Measurements from ENCODE around the gene GXYLT2.

Gene GXYLT2

DNA sequence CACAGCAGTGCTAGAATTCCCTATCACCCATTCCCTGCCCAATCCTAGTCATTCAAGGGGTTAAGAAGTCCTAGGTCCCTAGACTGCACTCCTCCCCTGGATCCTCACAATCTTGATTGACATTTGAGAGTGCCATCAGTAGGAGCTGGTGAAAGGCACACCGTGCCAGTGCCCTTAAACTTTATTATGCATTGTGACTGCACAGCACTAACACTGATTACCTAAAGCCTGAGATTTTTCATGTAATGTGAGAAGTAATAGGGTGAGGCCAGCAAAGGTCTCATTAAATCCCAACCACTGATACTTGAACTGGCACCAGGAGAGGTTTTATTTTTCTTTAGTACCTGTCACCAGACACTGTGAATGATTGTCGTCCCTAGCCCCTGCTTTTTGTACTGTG, 16.3 kb downstream of the GXYLT2 start:
- Histone ChIP-seq H3K4me3 (ENCODE audit: low read depth, low read length) (no peak overlapping the region), H3K9me3 (no peaks in the 10 kb centered on the region), H3K4me1 (no peaks in the 10 kb centered on the region), H3K27me3 (no peaks in the 10 kb centered on the region), H3K36me3 (no peaks in the 10 kb centered on the region)
- no peak for TF ChIP-seq CTCF (IDR thresholded peaks at IDR 0.05; ENCODE audit: low read depth, low read length)
- no peak for DNase-seq

GRCh38 chr3:72906154-72906553, 18.3 kb downstream of the GXYLT2 start:
- H3K4me1 ChIP-seq: no peaks in the 10 kb centered on the region
- H3K9me3 ChIP-seq: no peaks in the 10 kb centered on the region
- DNase-seq: no peak
- H3K27me3 ChIP-seq: no peaks in the 10 kb centered on the region
- no peak for TF ChIP-seq CTCF (IDR thresholded peaks at IDR 0.05; ENCODE audit: low read depth, low read length)
- no peak overlapping the region for H3K4me3 ChIP-seq (ENCODE audit: low read depth, low read length)
- H3K36me3 ChIP-seq: no peaks in the 10 kb centered on the region

GRCh38 chr3:72907131-72907711, 19.4 kb downstream of the GXYLT2 start:
- Histone ChIP-seq H3K27me3 (no peaks in the 10 kb centered on the region), H3K36me3 (no peaks in the 10 kb centered on the region)
- TF ChIP-seq CTCF (IDR thresholded peaks at IDR 0.05; ENCODE audit: low read depth, low read length): no peak

DNA sequence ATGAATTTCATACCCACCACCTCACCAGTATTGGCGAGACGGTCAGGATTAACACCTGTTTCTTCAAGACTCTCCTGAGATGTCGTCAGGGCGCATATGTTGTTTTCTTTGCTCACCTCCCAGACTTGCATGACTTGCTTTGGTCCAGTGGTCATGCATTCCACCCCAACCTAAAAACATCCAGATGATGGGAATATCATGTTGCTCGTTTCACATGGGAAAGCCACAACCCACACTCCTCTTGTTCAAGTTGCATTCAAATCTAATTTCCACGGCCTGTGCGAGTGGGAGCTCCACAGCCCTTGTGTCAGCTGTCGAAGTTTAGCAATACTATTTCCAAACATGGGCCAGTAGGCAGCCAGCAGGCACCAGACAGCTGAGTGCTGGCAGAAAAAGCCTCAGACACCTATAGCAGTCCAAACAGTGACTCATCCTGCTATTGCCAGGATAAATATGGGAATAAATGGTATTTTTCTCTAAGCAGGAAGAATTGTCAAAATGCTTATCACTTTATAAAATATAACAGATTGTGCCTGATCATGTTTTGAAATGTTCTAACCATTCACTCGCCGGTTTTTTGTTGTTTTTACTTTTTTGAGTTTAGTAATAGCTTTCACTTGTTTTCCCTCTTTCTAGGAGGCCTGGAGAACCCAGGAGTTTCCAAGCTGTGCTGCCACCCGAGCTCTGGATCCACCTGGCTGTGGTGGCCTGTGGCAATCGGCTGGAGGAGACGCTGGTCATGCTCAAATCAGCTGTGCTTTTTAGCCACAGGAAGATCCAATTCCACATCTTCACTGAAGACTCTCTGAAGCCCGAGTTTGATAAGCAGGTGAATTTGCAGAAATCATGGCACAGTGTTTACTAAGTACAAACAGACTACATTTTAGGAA, 20.1 kb downstream of the GXYLT2 start:
- no peaks in the 10 kb centered on the region for H3K9me3 ChIP-seq
- no peaks in the 10 kb centered on the region for H3K27me3 ChIP-seq
- H3K36me3 ChIP-seq: no peaks in the 10 kb centered on the region
- no peak for TF ChIP-seq CTCF (IDR thresholded peaks at IDR 0.05; ENCODE audit: low read depth, low read length)
- no peak for DNase-seq
- no peaks in the 10 kb centered on the region for H3K4me1 ChIP-seq
- H3K4me3 ChIP-seq (ENCODE audit: low read depth, low read length): no peak overlapping the region

More at GRCh38 chr3:72907131-72907711, 19.4 kb downstream of the GXYLT2 start:
- DNase-seq: no peak
- Histone ChIP-seq H3K4me3 (ENCODE audit: low read depth, low read length) (no peak overlapping the region), H3K4me1 (no peaks in the 10 kb centered on the region), H3K9me3 (no peaks in the 10 kb centered on the region)

DNA sequence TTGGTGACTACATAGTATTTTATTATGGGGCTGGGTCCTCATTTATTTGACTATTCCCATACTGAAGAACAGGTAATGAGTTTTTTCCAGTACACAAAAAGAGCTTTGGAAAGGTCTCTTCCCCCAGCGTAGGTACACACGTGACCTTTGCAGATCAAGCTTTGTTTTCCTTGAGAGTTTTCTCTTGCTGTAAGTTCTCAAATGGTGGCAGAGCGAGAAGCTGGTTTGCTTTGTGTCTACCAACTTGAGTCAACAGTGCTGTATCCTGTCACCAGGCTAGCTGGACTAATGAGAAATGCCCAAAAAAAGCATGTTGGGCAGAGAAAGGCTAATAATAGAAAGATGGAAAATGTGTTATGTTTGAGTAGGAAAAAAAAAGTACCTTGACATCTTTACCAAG, 21.7 kb downstream of the GXYLT2 start:
- H3K27me3 ChIP-seq: no peaks in the 10 kb centered on the region
- H3K4me3 ChIP-seq (ENCODE audit: low read depth, low read length): no peak overlapping the region
- no peaks in the 10 kb centered on the region for H3K36me3 ChIP-seq
- TF ChIP-seq CTCF (IDR thresholded peaks at IDR 0.05; ENCODE audit: low read depth, low read length): no peak
- no peaks in the 10 kb centered on the region for H3K9me3 ChIP-seq
- H3K4me1 ChIP-seq: no peaks in the 10 kb centered on the region
- no peak for DNase-seq

GRCh38 chr3:72912532-72912931, 24.7 kb downstream of the GXYLT2 start:
- H3K36me3 ChIP-seq: no peaks in the 10 kb centered on the region
- no peak for TF ChIP-seq CTCF (IDR thresholded peaks at IDR 0.05; ENCODE audit: low read depth, low read length)
- H3K4me3 ChIP-seq (ENCODE audit: low read depth, low read length): no peak overlapping the region
- H3K9me3 ChIP-seq: no peaks in the 10 kb centered on the region
- no peaks in the 10 kb centered on the region for H3K4me1 ChIP-seq
- no peak for DNase-seq
- H3K27me3 ChIP-seq: no peaks in the 10 kb centered on the region
